Right hindlimb (tissue), 1 donor: ENCODE data around the gene GCKR.
"Not testable (repeated sequence)": the region's sequence is repeated elsewhere in the genome, so short reads cannot be mapped to it uniquely, and the experiment has no call there.

Experiments
- DNase-seq: peaks from one replicate; pipeline ENCODE4 v3.0.0-alpha.2; 2018

The GCKR gene

DNA sequence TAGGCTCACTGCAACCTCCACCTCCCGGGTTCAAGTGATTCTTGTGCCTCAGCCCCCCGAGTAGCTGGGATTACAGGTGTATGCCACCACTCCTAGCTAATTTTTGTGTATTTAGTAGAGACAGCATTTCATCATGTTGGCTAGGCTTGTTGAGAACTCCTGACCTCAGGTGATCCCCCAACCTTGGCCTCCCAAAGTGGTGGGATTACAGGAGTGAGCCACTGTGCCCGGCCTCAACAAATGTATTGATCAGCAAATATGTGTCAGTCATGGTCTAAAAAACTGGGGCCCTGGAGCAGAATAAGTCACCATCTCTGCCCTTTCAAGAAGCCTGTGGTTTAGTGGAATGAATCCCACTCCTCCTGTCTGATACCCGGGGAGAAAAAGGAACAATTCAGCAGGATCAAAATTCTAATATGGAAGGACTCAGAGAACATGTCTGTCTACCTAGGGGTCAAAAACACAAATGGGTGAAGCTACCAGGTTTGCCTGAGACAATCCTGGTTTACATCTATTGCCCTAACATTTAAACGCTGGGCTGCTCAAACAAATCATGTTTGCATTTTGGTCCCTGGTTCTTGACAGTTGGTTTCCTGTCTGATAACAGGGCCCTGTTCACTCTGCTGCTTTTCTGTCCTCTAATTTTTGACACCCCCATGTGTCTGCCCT lies 21.6 kb downstream of the GCKR start:
- DNase-seq, result no peak

DNA sequence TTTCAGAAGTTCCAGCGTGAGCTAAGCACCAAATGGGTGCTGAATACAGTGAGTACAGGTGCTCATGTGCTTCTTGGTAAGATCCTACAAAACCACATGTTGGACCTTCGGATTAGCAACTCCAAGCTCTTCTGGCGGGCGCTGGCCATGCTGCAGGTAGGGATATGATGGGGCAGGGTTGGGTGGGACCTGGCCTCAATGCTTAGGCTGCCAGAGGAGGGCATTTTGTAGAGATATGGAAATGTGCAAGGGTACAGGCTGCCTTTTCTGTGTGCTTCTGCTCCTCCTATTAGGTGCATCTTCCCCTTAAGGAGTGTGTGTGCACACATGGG lies 22.1 kb downstream of the GCKR start:
- DNase-seq, result no peak

GRCh38 chr2:27520316-27520715 lies 23.7 kb downstream of the GCKR start:
- DNase-seq, result no peak

DNA sequence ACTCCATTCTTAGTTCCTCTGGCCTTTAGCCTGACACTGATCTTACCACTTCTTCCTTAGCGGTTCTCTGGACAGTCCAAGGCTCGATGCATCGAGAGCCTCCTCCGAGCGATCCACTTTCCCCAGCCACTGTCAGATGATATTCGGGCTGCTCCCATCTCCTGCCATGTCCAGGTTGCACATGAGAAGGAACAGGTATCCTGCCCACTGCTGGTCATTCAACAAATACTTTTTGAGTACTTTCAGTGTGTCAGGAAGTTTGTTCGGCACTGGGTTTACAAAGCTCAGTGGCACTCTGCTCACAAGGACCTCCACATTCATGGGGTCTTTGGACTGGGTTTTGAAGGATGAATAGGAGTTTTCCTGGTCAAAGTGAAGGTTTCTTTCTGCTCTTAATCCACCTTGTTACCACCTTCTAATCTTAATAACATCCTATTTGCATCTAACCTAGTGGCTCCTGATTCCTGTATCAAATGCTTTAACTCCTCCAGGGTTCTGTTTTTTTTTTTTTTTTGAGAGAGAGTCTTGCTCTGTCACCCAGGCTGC lies 25.8 kb downstream of the GCKR start:
- no peak for DNase-seq

- no peak for DNase-seq
Measured at GRCh38 chr2:27527182-27527581, 30.5 kb downstream of the GCKR start.

GRCh38 chr2:27531983-27532382 lies 35.3 kb downstream of the GCKR start:
- no peak for DNase-seq

DNA sequence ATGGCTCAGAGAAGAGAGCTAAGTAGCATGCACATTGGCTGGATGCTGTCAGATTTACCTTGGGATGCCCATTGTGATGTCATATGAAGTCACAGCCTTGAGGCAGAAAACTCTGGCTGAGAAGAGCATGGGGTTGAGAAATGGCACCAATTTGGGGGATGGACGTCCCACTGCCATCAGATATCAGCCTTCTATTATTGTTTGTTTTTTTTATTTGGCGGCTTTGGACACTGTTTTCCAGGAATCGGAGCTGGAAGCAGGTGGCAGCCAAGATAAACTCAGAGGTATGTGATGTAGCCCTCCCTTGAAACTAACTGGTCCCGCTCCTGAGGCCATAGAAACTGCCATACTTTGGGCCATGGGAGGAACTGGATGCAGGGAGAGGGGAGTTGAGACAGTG lies 40.6 kb downstream of the GCKR start:
- DNase-seq, result no peak

- DNase-seq, result not testable (repeated sequence)
Measured at GRCh38 chr2:27538839-27539450, 42.3 kb downstream of the GCKR start.

GRCh38 chr2:27539649-27540048 lies 43.0 kb downstream of the GCKR start:
- DNase-seq, result not testable (repeated sequence)

DNA sequence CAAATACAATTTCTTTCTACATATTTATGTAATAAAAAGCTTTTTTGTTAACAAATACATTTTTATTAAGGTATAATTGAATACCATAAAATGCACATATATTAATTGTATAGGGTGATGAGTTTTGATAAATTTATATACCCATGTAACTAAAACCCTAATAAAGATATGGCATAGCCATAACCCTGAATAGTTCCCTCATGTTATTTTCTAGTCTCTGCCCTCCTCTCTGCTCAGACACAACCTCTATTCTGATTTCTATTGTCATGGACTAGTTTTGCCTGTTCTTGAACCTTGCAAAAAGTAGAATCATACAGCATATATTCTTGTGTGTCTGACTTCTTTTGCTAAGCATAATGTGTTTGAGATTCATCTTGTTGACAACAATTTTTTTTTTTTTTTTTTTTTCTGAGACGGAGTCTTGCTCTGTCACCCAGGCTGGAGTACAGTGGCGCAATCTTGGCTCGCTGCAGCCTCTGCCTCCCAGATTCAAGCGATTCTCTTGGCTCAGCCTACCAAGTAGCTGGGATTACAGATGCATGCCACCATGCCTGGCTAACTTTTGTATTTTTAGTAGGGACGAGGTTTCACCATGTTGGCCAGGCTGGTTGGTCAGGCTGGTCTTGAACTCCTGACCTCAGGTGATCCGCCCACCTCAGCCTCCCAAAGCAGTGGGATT lies 47.6 kb downstream of the GCKR start:
- DNase-seq, result no peak

DNA sequence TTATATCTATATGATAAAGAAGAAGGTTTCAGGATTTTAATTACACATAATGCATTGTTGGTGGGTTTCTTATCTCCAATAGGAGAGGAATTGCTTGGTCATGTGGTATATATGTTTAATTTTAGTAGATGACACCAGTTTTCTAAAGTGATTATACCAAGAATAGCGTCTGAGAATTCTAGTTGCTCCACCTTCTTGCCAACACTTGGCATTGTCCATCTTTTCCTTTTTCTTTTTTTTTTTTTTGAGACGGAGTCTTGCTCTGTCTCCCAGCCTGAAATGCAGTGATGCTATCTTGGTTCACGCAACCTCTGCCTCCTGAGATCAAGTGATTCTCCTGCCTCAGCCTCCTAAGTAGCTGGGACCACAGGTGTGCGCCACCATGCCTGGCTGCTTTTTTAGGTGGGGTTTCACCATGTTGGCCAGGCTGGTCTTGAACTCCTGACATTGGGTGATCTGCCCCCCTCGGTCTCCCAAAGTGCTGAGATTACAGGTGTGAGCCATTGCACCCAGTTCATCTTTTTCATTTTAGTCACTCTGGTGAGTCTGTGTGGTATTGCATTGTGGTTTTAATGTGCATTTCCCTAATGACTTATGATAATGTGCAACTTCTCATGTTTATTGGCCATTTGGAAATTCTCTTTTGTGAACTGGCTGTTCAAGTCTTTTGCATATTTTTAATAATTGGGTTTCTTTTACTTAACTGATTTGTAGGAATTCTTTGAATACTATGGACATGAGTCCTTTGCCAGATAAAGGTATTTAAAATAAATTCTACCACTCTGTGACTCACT lies 48.9 kb downstream of the GCKR start:
- no peak for DNase-seq

DNA sequence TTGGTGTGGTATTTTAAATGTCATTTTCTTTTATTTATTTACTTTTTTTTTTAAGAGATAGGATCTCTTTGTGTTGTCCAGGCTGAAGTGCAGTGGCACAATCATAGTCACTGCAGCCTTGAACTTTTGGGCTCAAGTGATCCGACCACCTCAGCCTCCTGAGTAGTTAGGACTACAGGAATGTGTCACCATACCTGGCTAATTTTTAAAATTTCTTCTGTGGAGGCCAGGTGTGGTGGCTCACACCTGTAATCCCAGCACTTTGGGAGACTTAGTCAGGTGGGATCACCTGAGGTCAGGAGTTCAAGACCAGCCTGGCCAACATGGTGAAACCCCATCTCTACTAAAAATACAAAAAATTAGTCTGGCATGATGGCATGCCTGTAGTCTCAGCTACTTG lies 52.7 kb downstream of the GCKR start:
- DNase-seq, result no peak

- DNase-seq, result no peak
Measured at GRCh38 chr2:27551514-27551913, 54.9 kb downstream of the GCKR start.

DNA sequence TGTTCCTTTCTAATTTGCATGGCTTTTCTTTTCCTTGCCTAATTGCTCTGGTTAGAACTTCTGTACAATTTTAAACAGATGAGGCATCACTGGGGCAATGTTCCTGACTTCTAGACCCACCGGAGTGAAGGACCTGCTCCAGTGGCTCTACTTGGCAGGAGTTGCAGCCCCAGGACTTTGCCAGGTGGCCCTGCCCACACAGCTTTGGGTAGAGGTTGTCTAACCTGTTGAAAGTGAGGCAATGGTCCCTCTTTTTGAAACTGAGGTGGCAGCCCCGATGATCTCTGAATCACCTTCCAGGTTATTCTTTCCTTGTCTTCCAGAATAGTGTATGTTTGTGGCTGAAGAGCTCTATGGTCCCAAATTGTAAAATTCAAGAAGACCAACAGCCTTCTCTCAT lies 56.3 kb downstream of the GCKR start:
- no peak for DNase-seq

- not testable (repeated sequence) for DNase-seq
Measured at GRCh38 chr2:27554451-27554850, 57.8 kb downstream of the GCKR start.

DNA sequence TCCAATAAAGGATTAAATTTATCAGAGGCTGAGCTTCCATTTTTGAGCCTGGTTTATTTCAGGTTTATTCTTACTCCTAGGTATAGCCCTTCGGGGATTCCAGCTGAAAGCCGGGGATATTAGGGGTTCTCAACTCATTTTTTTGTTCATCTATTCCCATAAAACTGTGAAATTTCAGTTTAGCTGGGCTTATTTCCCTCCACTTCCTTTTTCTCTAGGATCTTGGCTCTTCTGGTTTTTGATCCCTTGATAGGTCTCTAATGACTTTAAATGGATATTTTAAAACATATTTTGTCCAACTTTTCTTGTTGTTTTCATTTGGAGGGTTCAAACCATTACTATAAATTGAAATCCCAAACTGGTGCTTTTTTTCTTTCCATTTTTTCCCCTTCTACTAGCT lies 62.6 kb downstream of the GCKR start:
- no peak for DNase-seq

- DNase-seq, result no peak
Measured at GRCh38 chr2:27561060-27561459, 64.4 kb downstream of the GCKR start.

DNA sequence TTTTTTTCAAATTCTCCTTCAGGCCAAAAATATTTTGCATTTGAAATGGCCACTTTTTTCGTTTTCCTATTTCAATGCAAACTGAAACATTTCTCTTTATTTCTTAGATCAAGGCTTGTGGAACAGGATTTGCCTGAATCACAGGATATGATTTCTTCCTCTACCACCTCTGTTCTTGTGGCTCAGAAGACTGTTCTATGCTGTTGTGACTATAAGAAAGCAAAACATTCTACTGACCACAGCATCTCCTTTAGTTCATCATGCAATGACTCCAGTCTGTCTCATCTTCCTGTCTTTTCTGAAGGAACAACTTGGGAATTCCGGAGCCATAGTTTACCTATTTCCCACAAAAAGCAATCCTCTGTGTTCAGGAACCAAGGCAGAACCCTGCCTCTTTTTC lies 70.0 kb downstream of the GCKR start:
- DNase-seq, result no peak

DNA sequence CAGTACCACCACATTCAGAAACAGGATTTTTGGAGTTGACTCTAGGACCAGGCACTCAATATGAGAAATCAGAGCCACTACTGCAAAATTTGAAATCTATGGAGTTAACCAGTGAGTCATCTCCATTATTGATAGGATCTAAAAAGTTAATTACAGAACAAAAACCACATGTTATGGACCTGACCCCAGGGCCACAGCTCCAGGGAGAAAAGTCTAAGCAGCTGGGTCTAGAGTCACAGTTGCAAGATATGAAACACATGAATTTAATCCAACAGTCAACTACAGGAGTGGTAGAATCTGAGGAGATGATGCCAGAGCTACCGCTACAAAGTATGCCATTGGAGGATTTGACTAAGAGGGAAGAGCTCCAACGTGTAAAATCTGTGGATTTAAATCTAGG lies 72.8 kb downstream of the GCKR start:
- no peak for DNase-seq

- no peak for DNase-seq
Measured at GRCh38 chr2:27571197-27571596, 74.6 kb downstream of the GCKR start.

- no peak for DNase-seq
Measured at GRCh38 chr2:27571681-27572080, 75.0 kb downstream of the GCKR start.

DNA sequence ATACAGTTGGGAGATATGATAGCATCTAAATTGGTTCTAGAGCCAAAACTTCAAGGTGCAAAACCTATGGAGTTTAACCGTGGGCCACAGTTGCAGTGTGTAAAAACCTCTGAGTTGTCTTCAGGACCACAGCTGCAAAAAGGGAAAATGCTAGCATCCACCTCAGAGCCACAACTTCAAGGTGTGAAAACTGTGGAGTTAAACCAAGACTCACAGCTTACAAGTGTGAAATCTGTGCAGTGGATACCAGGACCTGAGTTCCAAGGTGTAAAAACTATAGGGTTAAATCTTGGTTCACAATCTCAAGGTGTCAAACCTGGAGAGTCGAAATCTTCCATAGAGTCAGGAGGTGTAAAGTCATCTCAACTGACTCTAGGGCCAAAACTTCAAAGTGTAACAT lies 75.8 kb downstream of the GCKR start:
- DNase-seq, result no peak

- no peak for DNase-seq
Measured at GRCh38 chr2:27572998-27573429, 76.4 kb downstream of the GCKR start.
